ENCODE data around the gene MYBBP1A. TPM values are rescaled to one million over a fixed set of nuclear protein-coding genes. Genes with fewer than 3 reads are reported as not detected.

MYBBP1A gene
- total and polyA plus RNA-seq, 9 donors = 12.7 to 71.4 (median 45.5) TPM

GRCh38 chr17:4506892-4507291 lies 48.3 kb downstream of the MYBBP1A start:
- intact Hi-C loops (cut with DNase I) = no loop called here
- no peak for DNase-seq
- Histone ChIP-seq H3K4me1 (ENCODE audit: insufficient read depth) (no peaks in the 10 kb centered on the region), H3K36me3 (no peaks in the 10 kb centered on the region), H3K27ac (no peak overlapping the region), H3K27me3 (no peaks in the 10 kb centered on the region), H3K9me3 (no peaks in the 10 kb centered on the region), H3K4me3 (no peak overlapping the region)
- TF ChIP-seq EP300 (IDR thresholded peaks at IDR 0.05) (no peak), CTCF (IDR thresholded peaks at IDR 0.05) (no peak), POLR2A (IDR thresholded peaks at IDR 0.05) (no peak)
- 85 to 91% (median 87%) methylated on average over 5 to 8 of the region's 8 CpGs for WGBS, 3 donors

- intact Hi-C loops (cut with DNase I) = no loop called here
- H3K36me3 ChIP-seq = no peaks in the 10 kb centered on the region
- no peak overlapping the region for H3K27ac ChIP-seq
- no peaks in the 10 kb centered on the region for H3K27me3 ChIP-seq
- no peaks in the 10 kb centered on the region for H3K4me1 ChIP-seq (ENCODE audit: insufficient read depth)
- WGBS, 3 donors = 54 to 63% (median 59%) methylated on average over 13 of the region's 13 CpGs
- no peak overlapping the region for H3K4me3 ChIP-seq
- no peak for DNase-seq
- TF ChIP-seq EP300 (IDR thresholded peaks at IDR 0.05) (no peak), CTCF (IDR thresholded peaks at IDR 0.05) (no peak), POLR2A (IDR thresholded peaks at IDR 0.05) (no peak)
- no peaks in the 10 kb centered on the region for H3K9me3 ChIP-seq
Observed at GRCh38 chr17:4506175-4506813, 48.9 kb downstream of the MYBBP1A start.

GRCh38 chr17:4505187-4505586 lies 50.0 kb downstream of the MYBBP1A start:
- Histone ChIP-seq H3K9me3 (no peaks in the 10 kb centered on the region), H3K36me3 (no peaks in the 10 kb centered on the region), H3K27me3 (no peaks in the 10 kb centered on the region), H3K4me1 (ENCODE audit: insufficient read depth) (no peaks in the 10 kb centered on the region), H3K4me3 (no peak overlapping the region), H3K27ac (no peak overlapping the region)
- WGBS, 3 donors = 86 to 98% (median 93%) methylated on average over 5 of the region's 5 CpGs
- DNase-seq = no peak
- no peak for TF ChIP-seq EP300 (IDR thresholded peaks at IDR 0.05)
- no peak for TF ChIP-seq POLR2A (IDR thresholded peaks at IDR 0.05)
- no peak for TF ChIP-seq CTCF (IDR thresholded peaks at IDR 0.05)
- intact Hi-C loops (cut with DNase I) = no loop called here

- no peak for DNase-seq
- Histone ChIP-seq H3K4me3 (no peak overlapping the region), H3K27ac (no peak overlapping the region), H3K27me3 (no peaks in the 10 kb centered on the region), H3K9me3 (no peaks in the 10 kb centered on the region), H3K36me3 (no peaks in the 10 kb centered on the region), H3K4me1 (ENCODE audit: insufficient read depth) (peaks cover 7% of the 10 kb centered on the region)
- intact Hi-C loops (cut with DNase I) = no loop called here
- 80 to 84% (median 83%) methylated on average over 5 of the region's 5 CpGs for WGBS, 3 donors
- no peak for TF ChIP-seq EP300 (IDR thresholded peaks at IDR 0.05)
- no peak for TF ChIP-seq CTCF (IDR thresholded peaks at IDR 0.05)
- TF ChIP-seq POLR2A (IDR thresholded peaks at IDR 0.05) = no peak
Observed at GRCh38 chr17:4504188-4504587, 51.0 kb downstream of the MYBBP1A start.
